ENCODE data around the gene ZNF407. TPM values are rescaled to one million over a fixed set of nuclear protein-coding genes. Genes with fewer than 3 reads are reported as not detected.

Gene ZNF407
- total RNA-seq, 1 donor from 2014 or later = 13.2 TPM

DNA sequence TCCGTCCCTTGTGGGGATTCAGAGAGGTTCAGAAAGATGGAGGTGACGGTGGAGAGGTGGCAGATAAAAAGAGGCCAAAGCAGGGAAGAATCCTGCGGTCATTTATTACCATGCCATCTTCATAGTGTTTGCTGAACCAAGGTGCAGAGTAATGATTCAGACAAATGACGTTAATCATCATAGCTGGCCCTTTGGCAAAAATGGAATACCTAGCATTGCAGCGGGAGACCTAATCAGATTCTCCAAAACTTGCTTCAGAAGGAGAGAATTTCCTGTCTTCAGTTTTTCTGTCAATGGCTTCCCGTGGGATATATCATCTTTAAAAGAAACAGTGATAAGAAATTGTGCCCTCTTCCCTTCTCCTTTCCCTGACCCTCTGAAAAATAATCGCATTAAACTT is 435.8 kb downstream of the ZNF407 start:
- no peak for DNase-seq (ENCODE audit: low read depth, low spot score)
- no peaks in the 10 kb centered on the region for H3K36me3 Mint-ChIP-seq (ENCODE audit: low read depth)
- H3K27ac Mint-ChIP-seq (ENCODE audit: unreplicated experiment) = no peak overlapping the region
- no peak overlapping the region for H3K4me3 Mint-ChIP-seq
- no peaks in the 10 kb centered on the region for H3K27me3 Mint-ChIP-seq (ENCODE audit: low read depth)
- H3K4me1 Mint-ChIP-seq = no peaks in the 10 kb centered on the region
- TF ChIP-seq, protein P1, sequence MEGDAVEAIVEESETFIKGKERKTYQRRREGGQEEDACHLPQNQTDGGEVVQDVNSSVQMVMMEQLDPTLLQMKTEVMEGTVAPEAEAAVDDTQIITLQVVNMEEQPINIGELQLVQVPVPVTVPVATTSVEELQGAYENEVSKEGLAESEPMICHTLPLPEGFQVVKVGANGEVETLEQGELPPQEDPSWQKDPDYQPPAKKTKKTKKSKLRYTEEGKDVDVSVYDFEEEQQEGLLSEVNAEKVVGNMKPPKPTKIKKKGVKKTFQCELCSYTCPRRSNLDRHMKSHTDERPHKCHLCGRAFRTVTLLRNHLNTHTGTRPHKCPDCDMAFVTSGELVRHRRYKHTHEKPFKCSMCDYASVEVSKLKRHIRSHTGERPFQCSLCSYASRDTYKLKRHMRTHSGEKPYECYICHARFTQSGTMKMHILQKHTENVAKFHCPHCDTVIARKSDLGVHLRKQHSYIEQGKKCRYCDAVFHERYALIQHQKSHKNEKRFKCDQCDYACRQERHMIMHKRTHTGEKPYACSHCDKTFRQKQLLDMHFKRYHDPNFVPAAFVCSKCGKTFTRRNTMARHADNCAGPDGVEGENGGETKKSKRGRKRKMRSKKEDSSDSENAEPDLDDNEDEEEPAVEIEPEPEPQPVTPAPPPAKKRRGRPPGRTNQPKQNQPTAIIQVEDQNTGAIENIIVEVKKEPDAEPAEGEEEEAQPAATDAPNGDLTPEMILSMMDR (conservative IDR thresholded peaks at IDR 0.05) = no peak
- no peaks in the 10 kb centered on the region for H3K9me3 Mint-ChIP-seq

DNA sequence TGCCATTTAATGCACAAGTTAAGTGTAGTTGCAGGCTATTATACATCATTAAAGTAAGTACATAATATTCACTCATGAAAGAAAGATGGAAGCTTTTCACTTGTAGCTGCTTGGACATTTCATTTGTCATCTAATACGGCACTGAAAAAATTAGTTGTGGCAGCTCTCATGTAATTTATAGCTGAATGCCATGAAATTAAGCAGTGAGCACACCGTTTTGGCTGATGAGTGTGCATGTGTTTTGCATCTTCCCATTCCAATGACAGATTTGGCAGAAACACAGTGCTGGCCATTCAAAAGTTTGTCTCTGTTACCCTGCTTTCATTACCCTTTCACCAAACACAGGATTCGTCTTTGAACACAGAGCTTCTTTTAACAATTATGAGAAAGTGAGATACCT is 437.3 kb downstream of the ZNF407 start:
- no peaks in the 10 kb centered on the region for H3K36me3 Mint-ChIP-seq (ENCODE audit: low read depth)
- no peak for DNase-seq (ENCODE audit: low read depth, low spot score)
- H3K27me3 Mint-ChIP-seq (ENCODE audit: low read depth) = no peaks in the 10 kb centered on the region
- no peak overlapping the region for H3K27ac Mint-ChIP-seq (ENCODE audit: unreplicated experiment)
- peaks cover 2% of the 10 kb centered on the region for H3K4me1 Mint-ChIP-seq
- TF ChIP-seq, protein P1 (conservative IDR thresholded peaks at IDR 0.05) = no peak
- H3K9me3 Mint-ChIP-seq = no peaks in the 10 kb centered on the region
- no peak overlapping the region for H3K4me3 Mint-ChIP-seq

DNA sequence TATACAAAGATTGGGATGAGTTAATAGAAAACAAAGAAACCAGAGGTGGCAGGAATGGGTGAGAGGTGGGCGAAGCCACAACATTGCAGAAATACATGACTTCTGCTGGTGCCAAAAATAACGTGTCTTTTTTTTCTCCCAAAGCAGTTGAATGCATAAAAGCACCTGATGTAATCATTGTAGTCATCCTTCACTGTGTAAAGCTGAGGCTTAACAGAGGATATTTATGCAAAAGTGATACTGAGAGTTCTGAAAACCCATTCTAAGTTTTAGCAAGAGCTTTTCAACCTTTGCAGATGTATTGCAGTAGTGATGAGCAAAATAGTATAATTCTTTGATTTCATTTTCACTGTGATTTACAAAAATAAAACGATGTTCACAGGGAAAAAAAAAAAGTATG is 438.3 kb downstream of the ZNF407 start:
- H3K27ac Mint-ChIP-seq (ENCODE audit: unreplicated experiment) = no peak overlapping the region
- H3K36me3 Mint-ChIP-seq (ENCODE audit: low read depth) = no peaks in the 10 kb centered on the region
- H3K9me3 Mint-ChIP-seq = no peaks in the 10 kb centered on the region

DNA sequence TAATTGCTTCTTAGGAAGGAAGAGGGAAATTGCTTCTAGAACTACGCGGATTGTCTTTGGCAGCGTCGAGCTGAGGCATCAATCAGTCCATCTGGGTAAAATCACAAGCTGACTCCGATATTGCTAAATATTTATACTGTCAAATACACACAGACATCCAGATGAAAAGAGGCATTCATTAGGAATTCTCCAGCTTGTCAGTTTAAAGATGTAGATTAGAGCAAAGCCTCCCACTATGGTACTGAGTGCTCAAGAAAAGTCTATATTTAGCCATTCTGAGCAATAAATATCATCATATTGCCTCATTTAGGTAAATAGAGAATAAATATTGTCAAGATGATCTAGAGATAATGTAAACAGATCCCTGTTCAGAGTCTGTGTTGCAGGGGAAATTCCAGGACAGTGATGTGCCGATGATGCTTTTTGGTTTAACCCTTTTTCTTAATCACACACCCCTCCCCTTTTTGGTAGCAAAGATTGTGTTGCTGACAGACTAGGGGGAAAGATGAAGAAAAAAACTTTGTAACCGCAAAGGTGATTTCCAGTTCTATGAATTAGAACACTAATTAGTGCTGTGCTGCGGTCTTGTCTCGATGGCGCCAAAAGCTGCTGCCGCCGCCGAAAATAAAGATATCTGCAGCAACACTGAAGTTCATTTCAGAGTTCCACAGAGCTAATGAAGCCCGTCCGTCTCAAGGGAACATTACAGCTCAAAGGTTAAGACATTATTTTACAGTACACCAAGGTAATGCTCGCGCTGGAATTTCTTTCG is 439.4 kb downstream of the ZNF407 start:
- no peak overlapping the region for H3K4me3 Mint-ChIP-seq
- TF ChIP-seq, protein P1 (conservative IDR thresholded peaks at IDR 0.05) = no peak
- no peak for DNase-seq (ENCODE audit: low read depth, low spot score)
- no peaks in the 10 kb centered on the region for H3K27me3 Mint-ChIP-seq (ENCODE audit: low read depth)
- no peaks in the 10 kb centered on the region for H3K9me3 Mint-ChIP-seq
- H3K27ac Mint-ChIP-seq (ENCODE audit: unreplicated experiment) = no peak overlapping the region
- H3K4me1 Mint-ChIP-seq = peaks cover 9% of the 10 kb centered on the region
- no peaks in the 10 kb centered on the region for H3K36me3 Mint-ChIP-seq (ENCODE audit: low read depth)

More for the DNA sequence above, 438.3 kb downstream of the ZNF407 start:
- Mint-ChIP-seq H3K27me3 (ENCODE audit: low read depth) (no peaks in the 10 kb centered on the region), H3K4me3 (no peak overlapping the region), H3K4me1 (peaks cover 5% of the 10 kb centered on the region)
- no peak for DNase-seq (ENCODE audit: low read depth, low spot score)
- TF ChIP-seq, protein P1 (conservative IDR thresholded peaks at IDR 0.05) = no peak

DNA sequence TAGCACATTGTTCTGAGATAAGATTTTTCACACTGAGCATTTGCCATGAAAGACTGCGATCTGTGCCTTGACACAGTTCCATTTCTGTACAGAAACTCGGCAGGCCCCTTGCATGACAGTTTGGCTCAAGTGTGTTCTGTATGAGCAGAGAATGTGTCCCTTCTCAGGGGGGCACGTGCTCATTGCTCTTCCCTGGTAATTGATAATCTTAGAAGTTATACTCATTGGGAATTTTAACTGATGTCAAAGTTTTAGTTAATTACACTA is 440.0 kb downstream of the ZNF407 start:
- Mint-ChIP-seq H3K36me3 (ENCODE audit: low read depth) (no peaks in the 10 kb centered on the region), H3K27me3 (ENCODE audit: low read depth) (no peaks in the 10 kb centered on the region), H3K9me3 (no peaks in the 10 kb centered on the region), H3K27ac (ENCODE audit: unreplicated experiment) (no peak overlapping the region), H3K4me3 (no peak overlapping the region), H3K4me1 (peaks cover 9% of the 10 kb centered on the region)
- TF ChIP-seq, protein P1 (conservative IDR thresholded peaks at IDR 0.05) = no peak
- no peak for DNase-seq (ENCODE audit: low read depth, low spot score)

Data from neural crest cell (in vitro differentiated cells).